Loucy (cell line): Measurements from ENCODE around the gene ATPAF2.

Experiments used
- EZH2phosphoT487 ChIP-seq: fragments of 200-600 bp; IDR thresholded peaks from 2 replicates; pipeline ENCODE4 v1.6.1; 2018; ENCODE audit warnings: antibody characterized with exemption, mild to moderate bottlenecking, moderate library complexity, borderline replicate concordance
- TF ChIP-seq, protein P1 (sequence below): fragments of 200-600 bp; sonication (generic); conservative IDR thresholded peaks from 2 replicates; pipeline ENCODE4 v1.5.1; 2014; ENCODE audit warnings: mild to moderate bottlenecking, antibody characterized with exemption, low read length

DNA sequence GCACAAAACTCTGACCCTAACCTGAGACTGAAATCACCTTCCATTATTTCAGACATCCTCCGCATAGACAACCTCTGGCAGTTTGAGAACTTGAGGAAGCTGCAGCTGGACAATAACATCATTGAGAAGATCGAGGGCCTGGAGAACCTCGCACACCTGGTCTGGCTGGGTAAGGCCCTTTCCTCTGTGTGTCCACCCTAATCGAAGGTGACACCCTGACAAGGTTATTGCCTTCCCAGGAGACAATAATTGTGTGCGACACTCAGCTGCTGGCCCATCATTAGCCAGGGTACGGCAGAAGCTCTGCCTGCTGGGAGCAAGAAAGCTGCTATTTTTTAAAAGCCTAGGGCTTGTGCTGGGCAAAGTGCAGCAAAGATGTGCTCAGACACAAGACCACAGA is 55.2 kb downstream of the ATPAF2 start:
- TF ChIP-seq, protein P1, sequence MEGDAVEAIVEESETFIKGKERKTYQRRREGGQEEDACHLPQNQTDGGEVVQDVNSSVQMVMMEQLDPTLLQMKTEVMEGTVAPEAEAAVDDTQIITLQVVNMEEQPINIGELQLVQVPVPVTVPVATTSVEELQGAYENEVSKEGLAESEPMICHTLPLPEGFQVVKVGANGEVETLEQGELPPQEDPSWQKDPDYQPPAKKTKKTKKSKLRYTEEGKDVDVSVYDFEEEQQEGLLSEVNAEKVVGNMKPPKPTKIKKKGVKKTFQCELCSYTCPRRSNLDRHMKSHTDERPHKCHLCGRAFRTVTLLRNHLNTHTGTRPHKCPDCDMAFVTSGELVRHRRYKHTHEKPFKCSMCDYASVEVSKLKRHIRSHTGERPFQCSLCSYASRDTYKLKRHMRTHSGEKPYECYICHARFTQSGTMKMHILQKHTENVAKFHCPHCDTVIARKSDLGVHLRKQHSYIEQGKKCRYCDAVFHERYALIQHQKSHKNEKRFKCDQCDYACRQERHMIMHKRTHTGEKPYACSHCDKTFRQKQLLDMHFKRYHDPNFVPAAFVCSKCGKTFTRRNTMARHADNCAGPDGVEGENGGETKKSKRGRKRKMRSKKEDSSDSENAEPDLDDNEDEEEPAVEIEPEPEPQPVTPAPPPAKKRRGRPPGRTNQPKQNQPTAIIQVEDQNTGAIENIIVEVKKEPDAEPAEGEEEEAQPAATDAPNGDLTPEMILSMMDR: no peak
- TF ChIP-seq EZH2phosphoT487: no peak
